Fibroblast of skin of back (primary cell): ENCODE results near the gene SAP25.

ENCODE experiments used
- DNase-seq: peaks from one replicate; pipeline ENCODE4 v3.0.0-alpha.2; 2013

The SAP25 gene

GRCh38 chr7:100595188-100595587 lies 21.5 kb upstream of the SAP25 start:
- DNase-seq, result no peak

DNA sequence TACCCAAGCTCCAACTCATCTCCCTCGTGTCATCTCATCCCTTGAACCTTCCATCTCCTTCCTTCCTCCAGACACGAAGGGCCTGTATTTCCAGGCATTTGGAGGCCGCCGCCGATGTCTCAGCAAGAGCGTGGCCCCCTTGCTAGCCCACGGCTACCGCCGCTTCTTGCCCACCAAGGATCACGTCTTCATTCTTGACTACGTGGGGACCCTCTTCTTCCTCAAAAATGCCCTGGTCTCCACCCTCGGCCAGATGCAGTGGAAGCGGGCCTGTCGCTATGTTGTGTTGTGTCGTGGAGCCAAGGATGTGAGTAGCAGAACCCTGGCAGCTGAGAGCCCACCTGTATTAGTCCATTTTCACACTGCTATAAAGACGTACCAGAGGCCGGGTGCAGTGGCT lies 17.9 kb upstream of the SAP25 start:
- DNase-seq, result no peak

- DNase-seq, result no peak
These were observed 16.5 kb upstream of the SAP25 start for GRCh38 chr7:100590077-100590737.

DNA sequence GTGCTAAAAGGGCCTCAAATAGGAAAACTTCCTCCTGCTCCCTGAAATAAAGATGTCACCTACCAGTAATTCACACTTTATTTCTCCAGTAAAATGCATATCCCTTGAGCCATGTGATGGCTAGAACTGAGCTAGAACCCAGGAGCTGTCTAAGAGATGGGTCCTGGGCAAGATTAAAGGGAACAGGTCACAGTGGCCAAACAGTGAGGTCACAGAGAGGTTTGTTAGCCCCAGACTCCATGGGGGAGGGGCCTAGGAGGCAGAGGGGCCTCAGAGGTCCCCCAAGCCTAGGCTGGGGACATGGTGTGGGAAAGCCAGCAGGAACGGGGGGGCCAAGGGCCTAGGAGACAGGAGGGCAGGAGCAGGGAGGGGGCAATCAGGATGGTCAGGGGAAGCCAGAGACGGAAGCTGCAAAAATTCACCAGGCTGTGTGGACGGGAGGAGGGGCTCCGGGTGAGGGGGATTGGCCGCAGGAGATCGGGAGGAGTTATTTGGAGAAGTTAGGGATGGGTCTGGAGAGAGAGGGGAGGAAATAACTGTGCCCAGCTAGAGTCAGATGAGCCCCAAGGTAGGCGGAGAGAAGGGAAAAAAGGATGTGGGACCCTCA lies 15.7 kb upstream of the SAP25 start:
- no peak for DNase-seq

- peak; percentile 37 for DNase-seq
These were observed 14.7 kb upstream of the SAP25 start for GRCh38 chr7:100588438-100588837.

GRCh38 chr7:100586266-100587025 lies 12.7 kb upstream of the SAP25 start, which contains the start of gene FBXO24:
FBXO24 (plus strand) TSS chr7:100586328; CDS start chr7:100586626, 298 bp downstream.
- peak; percentile 100 for DNase-seq

DNA sequence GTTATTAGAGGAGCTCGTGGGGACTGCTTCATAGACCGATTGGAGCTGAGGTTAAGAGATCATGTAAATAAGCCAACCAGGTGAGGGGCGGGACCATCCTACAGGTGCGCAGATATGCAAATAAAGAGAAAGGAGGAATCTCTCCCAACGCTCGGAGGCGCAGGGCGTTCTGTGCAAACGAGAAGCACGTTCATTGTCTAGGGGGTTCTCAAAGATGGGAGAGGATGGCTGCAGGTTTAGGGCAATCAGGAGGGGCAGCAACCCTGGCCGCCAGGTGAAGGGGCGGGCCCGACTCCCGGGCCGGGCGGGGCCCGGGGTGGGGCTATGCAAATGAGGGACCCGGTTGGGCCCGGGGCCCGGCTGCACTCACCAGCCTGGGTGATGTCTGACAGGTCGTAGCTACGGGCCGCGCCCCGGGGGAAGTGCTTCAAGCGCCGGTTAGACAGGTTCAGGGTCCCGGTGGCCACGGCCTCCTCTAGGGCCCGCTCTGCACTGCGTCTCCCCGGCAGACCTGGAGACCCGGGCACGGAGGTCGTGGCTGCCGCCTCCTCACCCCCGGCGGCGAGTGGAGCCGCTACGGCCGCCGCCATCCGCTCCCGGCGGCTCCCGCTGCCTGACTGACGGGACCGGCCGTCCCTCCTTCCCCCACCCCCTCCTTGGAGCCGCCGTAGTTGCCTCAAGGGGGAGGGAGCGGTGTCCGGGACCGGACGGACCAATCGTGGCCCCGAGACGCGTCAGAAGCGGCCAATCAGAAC lies 12.0 kb upstream of the SAP25 start, which contains the start of gene LRCH4:
Gene LRCH4, minus strand, starts transcription at position 619 of the 755 bp plus-strand sequence. Its CDS starts 29 bp downstream, at position 590.
- no peak for DNase-seq

DNA sequence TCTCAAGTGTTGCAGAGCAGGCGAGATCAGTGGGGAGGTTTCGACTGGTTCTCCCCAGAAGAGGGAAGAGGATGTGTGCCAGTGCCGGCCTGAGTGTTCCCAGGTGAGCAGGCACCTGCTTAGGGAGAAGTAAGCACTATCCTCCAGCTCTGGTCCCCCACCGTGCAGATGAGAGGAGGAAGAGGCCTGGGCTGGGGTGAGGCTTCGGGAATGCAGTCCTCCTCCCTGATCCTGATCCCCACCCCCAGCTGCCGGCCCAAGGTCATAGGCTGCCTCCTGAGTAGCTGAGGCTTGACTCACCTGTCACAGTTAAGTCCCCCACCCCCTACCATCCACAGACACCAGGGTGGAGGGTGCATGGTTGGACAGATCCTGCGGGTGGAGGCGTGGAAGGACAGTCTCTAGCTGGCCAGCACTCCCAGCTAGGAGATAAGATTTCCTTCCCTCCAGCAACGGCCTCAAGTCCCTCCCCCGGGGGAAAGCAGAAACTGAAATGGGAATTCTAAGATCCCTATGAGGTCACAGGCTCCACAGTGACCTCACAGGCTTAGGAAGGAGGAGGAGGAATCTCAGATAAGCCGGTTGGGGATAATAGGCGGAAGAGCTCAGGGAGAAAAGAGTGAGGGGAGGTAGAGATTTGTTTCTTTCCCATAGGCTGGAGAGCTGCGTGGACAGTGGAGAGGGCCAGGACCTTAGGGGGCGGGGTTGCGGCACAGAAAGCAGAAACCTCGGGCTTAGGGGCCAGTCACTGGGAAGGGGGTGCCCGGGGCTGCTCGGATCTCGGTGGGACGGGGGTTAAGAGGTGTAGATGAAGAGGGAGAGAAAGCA lies 11.2 kb upstream of the SAP25 start:
- peak; percentile 75 for DNase-seq

DNA sequence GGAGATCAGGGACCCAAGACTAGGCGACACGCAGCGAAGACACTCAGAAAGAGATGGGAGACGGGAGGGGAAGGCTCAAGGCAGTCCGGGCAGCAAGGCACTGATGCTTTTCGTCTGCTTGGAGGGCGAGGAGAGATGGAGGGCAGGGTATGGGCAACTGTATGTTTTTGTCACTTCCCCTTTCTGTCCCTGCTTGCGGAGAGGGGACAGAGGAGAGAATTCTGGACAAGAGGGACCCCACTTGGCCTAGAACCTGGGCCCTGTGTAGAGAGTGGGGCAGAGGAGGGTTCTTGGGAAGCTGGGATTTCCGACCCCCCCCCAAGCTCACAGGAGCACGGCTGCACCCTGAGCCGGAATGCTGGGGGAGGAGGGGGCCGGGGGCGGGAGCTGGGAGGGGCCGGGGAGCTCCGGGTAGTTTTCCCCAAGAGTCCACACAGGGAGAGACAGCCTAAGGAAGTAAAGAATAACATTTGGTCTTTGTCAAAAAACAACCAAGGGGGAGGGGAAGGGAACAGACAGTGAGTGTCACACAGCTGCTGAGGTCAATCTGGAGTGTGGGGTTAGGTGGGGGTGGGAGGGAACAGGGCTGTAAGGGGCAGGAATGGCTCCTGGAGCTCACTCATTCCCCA lies 10.5 kb upstream of the SAP25 start:
- DNase-seq, result no peak

GRCh38 chr7:100583132-100584053 lies 9.7 kb upstream of the SAP25 start:
- DNase-seq, result peak; percentile 43

GRCh38 chr7:100582650-100583049 lies 8.9 kb upstream of the SAP25 start:
- no peak for DNase-seq

GRCh38 chr7:100582041-100582579 lies 8.4 kb upstream of the SAP25 start:
- DNase-seq, result no peak

DNA sequence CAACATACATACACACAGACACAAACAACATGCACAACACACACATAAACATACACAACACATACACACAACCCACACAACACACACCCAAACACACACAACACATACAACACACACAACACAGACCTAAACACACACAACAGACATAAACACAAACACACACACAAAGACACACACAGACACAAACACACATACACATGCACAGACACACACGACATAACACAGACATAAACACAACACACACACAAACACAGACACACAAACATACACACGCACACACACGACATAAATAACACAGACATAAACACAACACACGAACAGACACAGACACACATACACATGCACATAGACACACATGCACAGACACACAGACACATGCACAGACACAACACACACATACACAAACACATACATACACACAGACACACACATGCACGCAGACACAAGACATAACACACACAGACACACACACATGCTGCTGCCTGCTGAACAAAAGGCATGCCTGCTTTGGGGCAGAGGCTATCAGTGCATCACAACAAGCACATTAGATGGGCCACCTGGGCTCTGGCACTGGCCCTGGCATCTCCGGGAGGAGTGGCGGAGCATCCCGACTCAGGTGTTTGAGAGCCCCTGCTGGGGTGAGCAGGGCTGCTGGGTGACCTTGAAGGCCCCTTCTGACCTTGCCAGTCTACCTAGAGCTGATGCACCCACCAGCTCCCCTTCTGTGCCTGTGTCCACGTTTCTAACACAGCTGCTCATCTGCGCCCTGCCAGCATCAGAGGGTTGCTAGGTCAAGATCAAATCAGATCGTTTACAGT lies 7.0 kb upstream of the SAP25 start:
- DNase-seq, result no peak

- DNase-seq, result no peak
These were observed 4.8 kb upstream of the SAP25 start for GRCh38 chr7:100578246-100579183.

GRCh38 chr7:100577507-100577906 lies 3.8 kb upstream of the SAP25 start:
- no peak for DNase-seq

DNA sequence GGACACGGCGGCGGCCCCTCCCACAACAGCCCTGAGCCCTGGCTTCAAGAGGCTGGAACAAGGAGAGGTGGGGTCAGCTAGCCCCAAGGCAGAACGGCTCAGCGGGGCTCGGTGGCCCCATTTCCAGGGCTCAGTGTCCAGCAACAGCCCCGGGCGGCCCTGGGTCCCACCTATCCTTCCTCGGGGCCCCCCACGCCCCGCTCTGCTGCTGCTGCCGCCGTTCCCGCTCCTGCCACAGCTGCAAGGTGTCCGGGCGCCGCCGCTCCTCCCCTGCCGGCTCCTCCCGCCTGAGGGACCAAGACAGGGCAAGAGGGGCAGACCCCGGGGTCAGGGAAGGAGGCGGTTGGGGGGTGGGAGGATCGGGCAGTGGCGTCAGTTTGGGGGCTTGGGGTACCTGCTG lies 3.4 kb upstream of the SAP25 start:
- DNase-seq, result no peak

DNA sequence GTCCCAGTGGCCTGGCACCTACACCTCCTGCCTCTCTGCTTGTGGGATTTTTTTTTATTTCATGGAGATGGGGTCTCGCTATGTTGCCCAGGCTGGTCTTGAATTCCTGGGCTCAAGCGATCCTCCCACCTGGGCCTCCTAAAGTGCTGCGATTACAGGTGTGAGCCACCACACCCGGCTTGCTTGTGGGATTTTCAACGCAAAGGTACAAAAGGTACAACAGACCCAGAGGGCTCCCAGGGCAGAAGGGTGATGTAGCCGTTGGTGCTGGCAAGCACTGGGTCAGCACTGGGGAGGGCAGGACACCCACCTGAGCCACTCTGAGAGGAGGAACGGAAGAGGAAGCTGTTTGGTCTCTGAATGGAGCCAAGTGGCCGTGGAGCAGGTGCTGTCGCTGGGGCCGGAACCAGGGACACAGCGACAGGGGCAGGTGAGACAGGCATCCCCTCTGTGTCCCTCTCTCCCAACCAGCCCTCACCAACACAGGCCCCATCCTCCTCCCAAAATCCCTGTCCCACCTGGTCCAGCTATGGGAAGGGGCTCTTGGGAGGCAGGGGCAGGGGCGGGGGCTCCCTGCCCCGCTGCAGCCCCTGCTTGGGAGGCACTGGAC lies 2.8 kb upstream of the SAP25 start:
- DNase-seq, result no peak
